CD4-positive, CD25-positive, alpha-beta regulatory T cell (primary cell): ENCODE data around the gene CEACAM6. TPM values are rescaled to one million over a fixed set of nuclear protein-coding genes. Genes with fewer than 3 reads are reported as not detected.
A peak's percentile ranks its signal among the peaks of the same experiment; 100 is the strongest.

Experiments used
- ATAC-seq, 2 donors: fragments of 150-1000 bp; cut with Tn5 transposase; one replicate each; pipeline ENCODE4 v1.10.0; 2021; ENCODE audit warnings: low read depth in 2 of 2, moderate number of reproducible peaks in 2 of 2, moderate library complexity in 1 of 2
- DNase-seq, 3 donors: peaks; one replicate each; pipeline versions ENCODE4 v3.0.0 to v3.0.0-alpha.2; 2012 to 2022; ENCODE audit warnings: mixed read lengths in 1 of 3
- H3K27ac ChIP-seq: one replicate; pipeline ENCODE4 v1.7.0; 2013; ENCODE audit warnings: mild to moderate bottlenecking, low read length; ENCODE audit not compliant: insufficient read depth, poor library complexity, severe bottlenecking
- H3K27me3 ChIP-seq: one replicate; pipeline ENCODE4 v1.7.0; 2013; ENCODE audit warnings: low read length; ENCODE audit not compliant: control insufficient read depth, insufficient read depth
- H3K36me3 ChIP-seq: one replicate; pipeline ENCODE4 v1.7.0; 2013; ENCODE audit warnings: mild to moderate bottlenecking, low read length, moderate library complexity; ENCODE audit not compliant: control insufficient read depth, insufficient read depth
- H3K4me1 ChIP-seq: 2 replicates; pipeline ENCODE4 v1.7.0; 2013; ENCODE audit warnings: mild to moderate bottlenecking, low read length; ENCODE audit not compliant: insufficient read depth, control insufficient read depth, poor library complexity, severe bottlenecking
- H3K4me3 ChIP-seq: one replicate; pipeline ENCODE4 v1.7.0; 2013; ENCODE audit warnings: low read depth, mild to moderate bottlenecking, low read length, moderate library complexity
- H3K9me3 ChIP-seq, 2 experiments: 1 replicate in 1 of 2; 2 replicates in 1 of 2; pipeline ENCODE4 v1.7.0; 2013; ENCODE audit warnings: low read length in 2 of 2, mild to moderate bottlenecking in 1 of 2, moderate library complexity in 1 of 2; ENCODE audit not compliant: control insufficient read depth in 2 of 2
- H3K27ac Mint-ChIP-seq, 3 donors: one replicate each; pipeline ENCODE4 v1.8.0; 2020 to 2022; ENCODE audit warnings: mild to moderate bottlenecking in 3 of 3, mixed read lengths in 3 of 3, moderate library complexity in 2 of 3
- H3K27me3 Mint-ChIP-seq: one replicate; pipeline ENCODE4 v1.8.0; 2022; ENCODE audit warnings: mild to moderate bottlenecking, mixed read lengths
- H3K36me3 Mint-ChIP-seq: one replicate; pipeline ENCODE4 v1.8.0; 2020; ENCODE audit warnings: mixed read lengths
- H3K4me1 Mint-ChIP-seq, 4 donors: one replicate each; pipeline ENCODE4 v1.8.0; 2020 to 2022; ENCODE audit warnings: mixed read lengths in 4 of 4, mild to moderate bottlenecking in 1 of 4
- H3K4me3 Mint-ChIP-seq, 4 donors: one replicate each; pipeline ENCODE4 v1.8.0; 2020 to 2022; ENCODE audit warnings: mild to moderate bottlenecking in 4 of 4, mixed read lengths in 4 of 4, moderate library complexity in 3 of 4
- H3K9me3 Mint-ChIP-seq, 7 donors: one replicate each; pipeline ENCODE4 v1.8.0; 2020 to 2022; ENCODE audit warnings: mixed read lengths in 7 of 7, mild to moderate bottlenecking in 3 of 7, moderate library complexity in 2 of 7
- polyA plus RNA-seq, 4 donors: library from polyadenylated mRNA; unstranded; fragments of 300-500 nt; fragmentation: Illumina TruSeq; gene quantifications; one replicate each; pipeline ENCODE4 v1.2.3, GENCODE V29; 2021
- total RNA-seq: library from RNA; stranded (reverse); gene quantifications from one replicate; pipeline ENCODE4 v1.2.3, GENCODE V29; 2022

Gene CEACAM6
- total and polyA plus RNA-seq, 5 donors from 2014 or later, result not detected

DNA sequence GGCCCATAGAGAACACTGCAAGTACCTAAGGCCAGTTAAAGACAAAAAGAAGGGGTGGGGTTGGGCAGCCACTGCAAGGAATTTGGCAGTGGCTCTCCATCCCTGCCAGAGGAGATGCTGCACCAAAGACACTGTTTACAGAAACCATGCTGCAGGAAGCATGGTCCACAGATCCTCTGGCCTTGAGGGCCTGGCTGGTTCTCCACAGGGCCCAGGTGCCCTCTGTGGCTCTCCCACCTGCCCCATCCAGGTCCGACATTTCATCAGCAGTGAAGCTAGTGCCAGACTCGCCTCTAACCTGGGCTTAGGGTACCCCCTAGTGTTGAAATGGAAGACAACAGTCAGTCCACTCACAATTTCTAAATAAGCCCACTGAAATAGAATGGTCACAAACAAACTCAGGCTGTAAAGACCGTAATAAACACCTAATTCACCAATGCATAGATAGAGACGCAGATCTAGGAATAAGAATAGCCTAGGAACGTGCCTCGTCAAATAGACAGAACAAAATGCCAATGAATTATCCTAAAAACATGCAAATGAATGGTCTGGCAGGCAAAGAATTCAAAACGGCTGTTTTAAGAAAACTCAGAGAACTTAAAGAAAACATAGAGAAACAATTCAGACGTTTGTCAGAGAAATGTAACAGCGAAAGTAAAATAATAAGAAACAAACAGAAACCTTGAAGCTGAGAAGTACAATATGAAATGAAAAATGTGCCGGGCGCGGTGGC lies 65.8 kb downstream of the CEACAM6 start:
- Histone ChIP-seq H3K4me1 (no peaks in the 10 kb centered on the region), H3K27me3 (peaks cover 2% of the 10 kb centered on the region), H3K36me3 (no peaks in the 10 kb centered on the region), H3K9me3 (no peaks in the 10 kb centered on the region), H3K27ac (no peak overlapping the region), H3K4me3 (no peak overlapping the region)
- H3K4me1 Mint-ChIP-seq, result peaks cover 0 to 3% (median 0%) of the 10 kb centered on the region in 4 donors
- peaks cover 0 to 2% (median 0%) of the 10 kb centered on the region in 7 donors for H3K9me3 Mint-ChIP-seq
- H3K27me3 Mint-ChIP-seq, result peaks cover 37% of the 10 kb centered on the region
- no peaks in the 10 kb centered on the region for H3K36me3 Mint-ChIP-seq
- ATAC-seq (peak; percentile 53 to 63), DNase-seq (peak; percentile 14 to 63 (median 56))
- no peak overlapping the region for H3K27ac Mint-ChIP-seq
- no peak overlapping the region for H3K4me3 Mint-ChIP-seq

Other genes starting within 250 kb of the CEACAM6 start
- 43.8 TPM for gene CEACAM21, start 179.4 kb upstream of the CEACAM6 start, total RNA-seq
- 10 to 100 TPM; 39.1 to 58.6 (median 46.7) TPM for gene CEACAM21, start 179.4 kb upstream of the CEACAM6 start, polyA plus RNA-seq
- gene CEACAM4, start 128.5 kb upstream of the CEACAM6 start, total RNA-seq, result 16.1 TPM
- 10 to 100 TPM; 24.4 to 50.2 (median 36.5) TPM for gene CEACAM4, start 128.5 kb upstream of the CEACAM6 start, polyA plus RNA-seq
- gene CEACAM7, start 67.3 kb upstream of the CEACAM6 start, total RNA-seq, result not detected
- gene CEACAM7, start 67.3 kb upstream of the CEACAM6 start, polyA plus RNA-seq, result not detected
- gene CEACAM5, start 46.9 kb upstream of the CEACAM6 start, total RNA-seq, result not detected
- not detected for gene CEACAM5, start 46.9 kb upstream of the CEACAM6 start, polyA plus RNA-seq
- not detected for gene CEACAM3, start 41.1 kb downstream of the CEACAM6 start, total RNA-seq
- not detected for gene CEACAM3, start 41.1 kb downstream of the CEACAM6 start, polyA plus RNA-seq
- gene LYPD4, start 89.2 kb downstream of the CEACAM6 start, total RNA-seq, result not detected
- gene LYPD4, start 89.2 kb downstream of the CEACAM6 start, polyA plus RNA-seq, result not detected
- not detected for gene DMRTC2, start 89.5 kb downstream of the CEACAM6 start, total RNA-seq
- gene DMRTC2, start 89.5 kb downstream of the CEACAM6 start, polyA plus RNA-seq, result not detected
- gene RPS19, start 104.7 kb downstream of the CEACAM6 start, total RNA-seq, result 2,081 TPM
- gene RPS19, start 104.7 kb downstream of the CEACAM6 start, polyA plus RNA-seq, result 1,000 to 10,000 TPM; 3,595 to 5,716 (median 4,931) TPM
- 4.9 TPM for gene CD79A, start 121.7 kb downstream of the CEACAM6 start, total RNA-seq
- 10 to 100 TPM; 10.6 to 17.9 (median 16.4) TPM for gene CD79A, start 121.7 kb downstream of the CEACAM6 start, polyA plus RNA-seq
- gene ARHGEF1, start 127.7 kb downstream of the CEACAM6 start, total RNA-seq, result 1,312 TPM
- gene ARHGEF1, start 127.7 kb downstream of the CEACAM6 start, polyA plus RNA-seq, result 100 to 1,000 TPM; 162 to 187 (median 180) TPM
- 4.7 TPM for gene ERFL, start 172.9 kb downstream of the CEACAM6 start, total RNA-seq
- gene ERFL, start 172.9 kb downstream of the CEACAM6 start, polyA plus RNA-seq, result not detected
- gene RABAC1, start 203.8 kb downstream of the CEACAM6 start, total RNA-seq, result 94.0 TPM
- gene RABAC1, start 203.8 kb downstream of the CEACAM6 start, polyA plus RNA-seq, result 100 to 1,000 TPM; 184 to 261 (median 237) TPM
- 11.1 TPM for gene ATP1A3, start 238.7 kb downstream of the CEACAM6 start, total RNA-seq
- gene ATP1A3, start 238.7 kb downstream of the CEACAM6 start, polyA plus RNA-seq, result 1 to 10 TPM in 3 of 4 donors, under 1 TPM in 1; 0.92 to 3.5 (median 1.7) TPM